HCT116 (cell line): ENCODE results near the gene AMPD1.

Source experiments
- EZH2 ChIP-seq: fragments of 200-600 bp; sonication (generic); IDR thresholded peaks from 2 replicates; pipeline ENCODE4 v1.6.1; 2017; ENCODE audit warnings: antibody characterized with exemption, mixed run types
- POLR2AphosphoS5 ChIP-seq: IDR thresholded peaks from 2 replicates; pipeline ENCODE4 v1.6.1; 2011; ENCODE audit warnings: mild to moderate bottlenecking, low read depth, low read length, moderate library complexity
- TF ChIP-seq, protein P1 (sequence below), 3 experiments: fragments of 200-600 bp in 1 of 3; sonication (generic) in 1 of 3; IDR thresholded peaks in 2 of 3; conservative IDR thresholded peaks in 1 of 3; 2 replicates each; pipeline ENCODE4 v1.5.1; 2012 to 2017; ENCODE audit warnings: low read depth in 2 of 3, low read length in 2 of 3, antibody characterized with exemption in 1 of 3, borderline replicate concordance in 1 of 3, control low read depth in 1 of 3, mild to moderate bottlenecking in 1 of 3, mixed read lengths in 1 of 3, mixed run types in 1 of 3, moderate library complexity in 1 of 3; ENCODE audit not compliant: insufficient read depth in 1 of 3

DNA sequence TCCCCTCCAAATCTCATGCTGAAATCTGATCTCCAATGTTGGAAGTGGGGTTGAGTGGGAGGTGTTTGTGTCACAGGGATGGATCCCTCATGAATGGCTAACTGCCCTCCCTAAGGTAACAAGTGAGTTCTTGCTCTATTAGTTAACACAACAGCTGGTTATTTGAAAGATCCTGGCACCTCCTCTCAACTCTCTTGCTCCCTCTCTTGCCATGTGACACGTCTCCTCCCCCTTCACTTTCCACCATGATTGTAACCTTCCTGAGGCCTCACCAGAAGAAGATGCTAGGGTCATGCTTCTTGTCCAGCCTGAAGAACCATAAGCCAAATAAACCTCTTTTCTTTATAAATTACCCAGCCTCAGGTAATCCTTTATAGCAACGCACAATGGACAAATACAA is 54.0 kb downstream of the AMPD1 start:
- TF ChIP-seq, protein P1, sequence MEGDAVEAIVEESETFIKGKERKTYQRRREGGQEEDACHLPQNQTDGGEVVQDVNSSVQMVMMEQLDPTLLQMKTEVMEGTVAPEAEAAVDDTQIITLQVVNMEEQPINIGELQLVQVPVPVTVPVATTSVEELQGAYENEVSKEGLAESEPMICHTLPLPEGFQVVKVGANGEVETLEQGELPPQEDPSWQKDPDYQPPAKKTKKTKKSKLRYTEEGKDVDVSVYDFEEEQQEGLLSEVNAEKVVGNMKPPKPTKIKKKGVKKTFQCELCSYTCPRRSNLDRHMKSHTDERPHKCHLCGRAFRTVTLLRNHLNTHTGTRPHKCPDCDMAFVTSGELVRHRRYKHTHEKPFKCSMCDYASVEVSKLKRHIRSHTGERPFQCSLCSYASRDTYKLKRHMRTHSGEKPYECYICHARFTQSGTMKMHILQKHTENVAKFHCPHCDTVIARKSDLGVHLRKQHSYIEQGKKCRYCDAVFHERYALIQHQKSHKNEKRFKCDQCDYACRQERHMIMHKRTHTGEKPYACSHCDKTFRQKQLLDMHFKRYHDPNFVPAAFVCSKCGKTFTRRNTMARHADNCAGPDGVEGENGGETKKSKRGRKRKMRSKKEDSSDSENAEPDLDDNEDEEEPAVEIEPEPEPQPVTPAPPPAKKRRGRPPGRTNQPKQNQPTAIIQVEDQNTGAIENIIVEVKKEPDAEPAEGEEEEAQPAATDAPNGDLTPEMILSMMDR (IDR thresholded peaks at IDR 0.05 in 2 of 3, conservative IDR thresholded peaks at IDR 0.05 in 1 of 3; ENCODE audit: borderline replicate concordance in 1 of 3, insufficient read depth in 1 of 3, low read depth in 2 of 3, low read length in 2 of 3), result no peak
- TF ChIP-seq EZH2, result no peak
- no peak for TF ChIP-seq POLR2AphosphoS5
